NCI-H2227 (cell line): ENCODE data around the gene NR1H4.
"Not testable (repeated sequence)": the region's sequence is repeated elsewhere in the genome, so short reads cannot be mapped to it uniquely, and the experiment has no call there.

Source experiments
- DNase-seq: peaks from one replicate; lab custom pipeline; 2025; ENCODE audit not compliant: unreplicated experiment; lab: John Stamatoyannopoulos, UW

Gene NR1H4

DNA sequence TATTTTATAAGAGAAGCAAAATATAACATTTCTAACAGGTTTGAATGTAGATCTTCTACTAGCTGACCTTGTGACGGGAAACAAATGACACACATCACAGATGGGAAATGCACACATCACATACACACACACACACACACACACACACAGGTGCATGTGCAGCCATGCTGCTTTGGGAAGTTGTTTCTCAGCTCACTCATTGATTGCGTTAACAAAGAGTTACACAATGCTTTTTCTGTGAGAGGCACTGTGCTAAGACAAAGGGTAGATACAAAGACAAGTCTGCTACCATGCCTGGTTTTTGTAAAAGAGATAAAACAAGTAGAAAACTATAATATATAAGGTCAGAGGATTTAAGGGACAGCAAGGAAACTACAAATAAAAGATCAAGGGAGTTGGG is 1.3 kb upstream of the NR1H4 start:
- no peak for DNase-seq

DNA sequence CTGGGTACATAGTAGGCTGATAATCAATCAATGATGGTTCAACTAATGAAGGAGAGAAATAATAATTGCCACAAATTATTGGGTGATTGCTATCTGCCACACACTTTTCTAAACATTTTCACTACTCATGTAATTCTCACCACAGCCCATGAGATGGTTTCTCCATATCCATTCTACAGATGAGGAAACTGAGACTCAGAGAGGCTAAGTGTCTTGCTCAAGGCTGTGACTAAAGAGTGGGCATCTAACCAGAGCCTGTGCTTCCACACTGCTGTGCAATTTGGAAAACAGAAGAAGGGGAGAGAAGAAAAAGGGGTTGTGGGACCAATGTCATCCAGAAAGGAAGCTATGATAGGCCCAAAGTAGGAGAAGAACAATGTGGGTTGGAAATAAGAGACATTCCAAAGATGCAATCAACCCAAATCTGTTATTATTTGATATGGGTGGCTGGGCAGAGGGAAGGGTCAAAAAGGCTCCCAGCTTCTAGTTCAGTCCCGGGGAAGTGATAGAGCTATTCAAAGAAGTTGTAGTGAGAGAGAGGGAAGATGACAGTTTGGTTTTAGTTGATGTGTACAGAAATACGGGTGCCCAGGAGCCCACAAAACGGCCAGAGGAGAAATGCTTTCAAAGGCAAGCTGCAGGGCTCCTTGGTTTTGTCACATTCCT is 483 bp upstream of the NR1H4 start:
- DNase-seq: no peak

GRCh38 chr12:100474617-100475016 is 951 bp downstream of the NR1H4 start:
- no peak for DNase-seq

GRCh38 chr12:100476013-100476751 is 2.5 kb downstream of the NR1H4 start:
- DNase-seq: no peak

DNA sequence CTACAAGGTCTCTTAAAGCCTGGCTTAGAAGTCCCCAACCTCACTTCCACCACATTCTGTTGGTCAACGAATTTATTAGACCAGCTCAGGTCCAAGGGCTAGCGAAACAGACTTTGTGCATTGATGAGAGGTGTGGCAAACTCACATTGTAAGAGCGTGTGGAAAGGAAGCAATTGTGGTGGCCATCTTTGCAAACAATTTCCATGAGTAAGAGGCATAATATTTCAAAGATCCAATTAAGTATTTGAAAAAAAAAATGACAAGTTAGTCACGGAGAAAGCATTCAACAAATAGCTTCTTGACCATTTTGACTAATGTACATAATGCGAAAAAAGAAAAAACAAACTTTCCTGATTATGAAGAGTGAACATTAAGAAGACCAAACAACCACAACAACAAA is 7.4 kb downstream of the NR1H4 start:
- no peak for DNase-seq

DNA sequence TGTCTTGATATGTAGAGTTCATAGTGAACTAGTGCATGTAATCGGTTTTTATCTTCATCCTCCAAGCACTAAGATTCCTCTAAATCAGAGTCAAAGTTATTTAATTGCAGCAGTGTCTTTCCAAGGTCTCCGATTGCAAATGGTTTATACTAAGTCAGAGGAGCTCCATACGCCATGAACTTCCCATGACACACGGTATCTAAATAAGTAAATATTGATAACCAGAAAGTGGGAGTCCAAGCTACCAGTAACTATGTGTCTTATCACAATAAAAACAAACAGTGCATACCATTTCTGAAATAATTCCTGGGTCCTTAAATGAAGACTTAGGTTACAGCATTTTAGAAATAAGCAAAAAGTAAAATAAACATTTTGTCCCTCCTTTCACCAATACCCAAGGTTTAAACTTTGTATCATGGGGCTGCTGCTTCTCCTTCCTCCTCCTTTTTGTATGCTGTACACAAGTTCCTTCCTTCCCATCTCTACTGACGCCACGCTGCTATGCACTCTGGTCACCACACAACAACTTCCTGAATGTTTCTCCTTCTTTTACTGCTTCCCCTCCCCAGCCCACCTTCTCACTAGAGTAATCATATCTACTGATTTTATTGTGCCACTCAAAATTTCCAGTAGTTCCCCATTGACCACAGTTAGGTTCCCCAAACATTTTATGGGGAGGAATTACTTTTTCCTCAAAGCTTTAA is 10.7 kb downstream of the NR1H4 start:
- no peak for DNase-seq

GRCh38 chr12:100484891-100485471 is 11.3 kb downstream of the NR1H4 start:
- no peak for DNase-seq

- no peak for DNase-seq
These were observed 12.3 kb downstream of the NR1H4 start for GRCh38 chr12:100485983-100486382.

DNA sequence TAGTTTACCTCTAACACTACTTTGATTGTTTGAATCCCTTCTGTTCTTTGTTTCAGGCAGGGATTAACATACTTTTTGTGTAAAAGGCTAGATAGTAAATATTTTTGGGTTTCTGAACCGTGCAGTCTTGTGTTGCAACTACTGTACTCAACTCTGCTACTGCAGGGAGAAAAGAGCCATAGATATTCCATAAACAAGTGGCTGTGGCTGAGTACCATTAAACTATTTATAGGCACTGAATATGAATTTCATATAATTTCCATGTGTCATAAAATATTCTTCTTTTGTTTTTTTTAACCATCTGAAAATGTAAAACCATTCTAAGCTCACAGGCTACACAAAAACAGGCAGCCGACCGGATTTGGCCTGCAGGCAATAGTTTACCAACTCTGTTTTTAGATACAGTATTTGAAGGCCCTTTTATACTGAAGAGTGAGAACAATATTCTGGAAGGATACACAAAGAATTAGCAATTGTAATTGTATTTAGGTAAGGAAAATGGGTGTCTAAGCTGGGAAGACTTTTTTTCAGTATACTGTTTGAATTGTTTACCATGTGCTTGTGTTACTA is 15.7 kb downstream of the NR1H4 start:
- no peak for DNase-seq

DNA sequence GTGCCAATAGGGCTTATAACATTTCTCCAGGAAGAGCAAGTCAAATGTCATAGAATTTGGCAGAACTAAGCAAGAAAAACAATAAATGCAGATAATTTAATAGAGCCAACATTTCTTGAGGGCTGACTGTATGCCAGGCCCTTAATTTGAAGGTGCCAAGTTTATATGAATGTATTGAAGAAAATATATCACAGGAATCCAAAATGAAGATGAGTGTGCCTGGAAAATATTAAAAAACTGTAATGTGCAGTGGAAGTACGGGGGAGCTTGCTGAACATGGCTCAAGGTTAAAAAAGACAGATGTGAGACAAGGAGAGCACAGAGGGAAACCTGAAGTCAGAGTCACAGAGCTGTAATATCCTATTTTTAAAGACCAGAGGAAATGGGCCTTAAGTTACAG is 16.4 kb downstream of the NR1H4 start:
- DNase-seq: no peak

DNA sequence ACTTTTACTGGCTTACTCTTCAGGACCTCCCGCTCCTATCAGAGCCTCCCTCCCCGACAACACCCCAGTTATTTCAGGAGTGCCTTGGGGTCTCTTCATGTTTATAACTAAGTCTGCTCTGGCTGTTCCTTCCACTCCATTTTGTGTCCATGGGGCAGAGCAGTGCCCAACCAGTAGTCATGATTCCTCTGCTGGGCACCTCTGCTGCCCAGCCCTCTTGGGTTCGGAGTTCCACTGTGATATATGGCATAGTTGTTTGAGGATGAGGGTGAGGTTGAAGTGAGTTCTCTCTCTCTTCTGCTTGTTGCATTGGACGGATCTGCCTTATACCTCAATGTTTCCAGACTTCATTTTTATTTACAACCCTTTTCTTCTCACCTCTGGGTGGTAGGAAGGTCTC is 17.4 kb downstream of the NR1H4 start:
- no peak for DNase-seq

GRCh38 chr12:100493396-100494012 is 19.8 kb downstream of the NR1H4 start:
- no peak for DNase-seq

GRCh38 chr12:100494026-100494425 is 20.4 kb downstream of the NR1H4 start:
- no peak for DNase-seq

GRCh38 chr12:100494538-100494937 is 20.9 kb downstream of the NR1H4 start:
- no peak for DNase-seq

DNA sequence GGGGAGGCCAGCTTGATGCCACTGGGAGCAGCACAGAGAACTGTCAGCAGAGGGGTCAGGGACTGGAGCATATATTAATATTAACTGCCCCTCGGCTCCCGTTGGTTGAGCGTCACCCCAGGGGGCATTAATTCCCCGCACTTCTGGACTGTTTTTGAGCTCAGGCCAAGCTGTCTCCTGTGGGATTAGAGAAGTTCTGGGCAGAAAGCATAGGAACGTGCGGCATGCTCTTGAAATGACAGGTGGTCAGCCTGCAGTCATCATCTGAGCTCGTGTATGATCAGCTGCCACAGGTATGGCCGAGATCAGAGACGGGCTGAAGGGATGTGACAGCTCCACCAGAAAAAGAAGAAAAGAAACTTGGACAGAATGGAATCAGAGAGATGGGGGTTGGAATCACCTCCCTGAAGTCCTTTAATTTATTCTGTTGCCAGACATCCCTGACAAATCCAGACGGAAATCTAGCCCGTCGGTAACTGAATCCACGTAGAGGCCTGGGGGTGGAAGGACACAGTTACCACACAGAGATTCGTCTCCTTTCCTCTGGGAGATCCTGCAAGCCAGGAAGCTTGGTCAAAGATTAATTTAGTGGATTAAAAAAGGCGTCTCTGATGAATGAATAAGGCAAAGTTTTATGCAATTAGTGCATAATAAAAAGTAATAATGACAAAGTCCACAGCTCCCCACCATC is 23.6 kb downstream of the NR1H4 start:
- DNase-seq: no peak

DNA sequence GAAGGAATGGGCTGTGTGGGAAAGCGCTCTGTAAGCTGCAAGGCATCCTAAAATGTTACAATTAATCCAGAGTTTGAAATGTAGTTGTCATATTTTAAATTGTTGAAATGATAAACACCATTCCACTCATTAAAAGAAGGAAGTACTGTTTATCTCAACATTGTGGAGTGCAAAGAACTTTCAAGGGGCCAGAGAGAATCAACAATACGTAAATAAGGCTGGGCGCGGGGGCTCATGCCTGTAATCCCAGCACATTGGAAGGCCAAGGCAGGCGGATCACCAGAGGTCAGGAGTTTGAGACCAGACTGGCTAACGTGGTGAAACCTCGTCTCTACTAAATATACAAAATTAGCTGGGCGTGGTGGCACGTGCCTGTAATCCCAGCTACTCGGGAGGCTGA is 24.5 kb downstream of the NR1H4 start:
- no peak for DNase-seq

DNA sequence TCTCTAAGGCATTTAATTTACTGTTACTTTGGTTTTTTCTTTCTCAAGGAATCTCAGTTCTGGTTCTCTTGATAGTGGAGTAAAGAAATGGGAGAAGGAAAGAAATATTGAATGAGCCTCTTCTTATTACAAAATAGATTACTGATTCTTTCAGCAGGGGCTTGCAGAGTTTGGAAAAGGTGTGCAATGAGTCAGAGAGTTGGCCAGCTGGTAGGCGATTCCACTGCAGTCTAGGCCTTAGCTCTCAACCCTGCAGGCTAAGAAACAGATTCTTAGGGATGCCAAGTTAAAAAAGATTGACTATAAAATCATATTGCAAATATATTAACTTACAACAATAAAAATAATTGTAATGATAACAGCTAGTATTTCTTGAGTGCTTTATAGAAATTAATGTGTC is 25.8 kb downstream of the NR1H4 start:
- no peak for DNase-seq

DNA sequence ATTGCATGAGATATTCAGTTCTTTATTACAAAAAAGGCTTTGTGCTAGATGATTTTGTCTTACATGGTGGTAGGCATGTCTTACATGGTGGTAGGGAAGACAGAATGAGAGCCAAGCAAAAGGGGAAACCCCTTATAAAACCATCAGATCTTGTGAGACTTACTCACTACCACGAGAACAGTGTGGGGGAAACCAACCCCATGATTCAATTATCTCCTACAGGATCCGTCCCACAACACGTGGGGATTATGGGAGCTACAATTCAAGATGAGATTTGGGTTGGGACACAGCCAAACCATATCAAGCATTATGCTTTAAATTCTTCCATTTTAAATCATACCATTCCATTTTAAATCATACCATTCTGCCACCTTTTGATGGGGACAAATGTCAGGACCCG is 29.1 kb downstream of the NR1H4 start:
- not testable (repeated sequence) for DNase-seq

GRCh38 chr12:100503228-100503628 is 29.6 kb downstream of the NR1H4 start:
- no peak for DNase-seq

DNA sequence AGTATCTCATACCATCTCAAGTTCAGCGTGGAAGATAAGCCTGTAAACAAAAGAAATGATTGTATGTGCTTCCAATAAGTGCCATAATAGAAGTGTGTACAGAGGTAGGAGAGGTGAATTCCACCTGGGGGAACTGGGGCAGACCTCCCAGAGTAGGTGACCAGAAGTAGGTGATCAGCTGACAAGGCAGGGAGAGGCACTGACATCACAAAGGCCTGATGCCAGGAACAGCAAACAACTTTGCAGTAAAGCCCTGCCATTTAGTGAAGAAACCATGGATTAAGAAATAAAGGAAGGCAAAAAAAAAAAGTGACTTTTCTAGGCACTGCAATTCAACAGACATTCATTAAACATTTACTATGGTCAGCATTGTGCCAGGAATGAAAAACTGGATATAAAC is 31.1 kb downstream of the NR1H4 start:
- no peak for DNase-seq

- no peak for DNase-seq
These were observed 35.1 kb downstream of the NR1H4 start for GRCh38 chr12:100508751-100509150.
